NB4 (cell line): Measurements from ENCODE around the gene SMPD3.

Experiments
- DNase-seq: peaks from one replicate; pipeline ENCODE4 v3.0.0; 2010; ENCODE audit warnings: low read depth
- H3K4me3 ChIP-seq: one replicate; pipeline ENCODE4 v1.5.1; 2011; ENCODE audit warnings: mild to moderate bottlenecking, low read depth, low read length, moderate library complexity
- MYC ChIP-seq: IDR thresholded peaks from 2 replicates; pipeline ENCODE4 v1.6.1; 2011; ENCODE audit warnings: low read depth, low read length
- POLR2A ChIP-seq: IDR thresholded peaks from 2 replicates; pipeline ENCODE4 v1.6.1; 2011; ENCODE audit warnings: mild to moderate bottlenecking; ENCODE audit not compliant: insufficient read length; ENCODE audit errors: extremely low read depth
- TF ChIP-seq, protein P1 (sequence below): IDR thresholded peaks from 2 replicates; pipeline ENCODE4 v1.6.1; 2011; ENCODE audit warnings: low read depth, low read length
- TF ChIP-seq, protein P2 (sequence below): IDR thresholded peaks from one replicate; pipeline ENCODE4 v1.5.1; 2012; ENCODE audit warnings: low read depth, low read length

The SMPD3 gene

DNA sequence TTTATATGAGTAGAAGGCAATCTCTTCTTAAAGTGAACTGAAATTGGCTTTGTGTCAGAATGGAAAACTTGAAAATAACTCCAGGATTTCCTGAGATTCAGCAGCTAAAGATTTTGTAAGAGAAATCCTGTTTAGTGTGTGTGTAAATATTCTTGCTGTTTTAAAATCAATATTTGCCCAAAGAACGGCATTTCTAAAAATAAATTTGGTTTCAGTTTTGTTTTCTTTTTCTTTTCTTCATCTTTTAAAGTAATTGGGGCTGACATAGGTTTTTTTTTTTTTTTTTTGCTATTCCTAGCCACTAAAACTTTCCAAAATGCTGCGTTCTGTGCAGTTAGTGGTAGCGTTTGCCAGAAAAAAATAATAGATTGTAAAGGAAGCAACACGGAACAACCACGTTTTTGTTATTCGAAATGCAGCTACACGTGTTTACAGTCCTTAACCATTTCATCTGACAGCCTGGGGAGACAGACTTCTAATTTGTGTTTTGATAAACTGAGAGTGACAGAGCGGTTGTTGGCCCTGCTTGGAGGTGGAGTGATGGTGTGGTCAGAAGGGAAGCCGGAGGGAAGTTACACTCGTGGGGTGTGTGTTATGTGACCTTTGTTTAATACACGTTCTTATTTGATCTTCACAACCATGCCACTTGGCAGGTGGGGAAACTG, 21.6 kb upstream of the SMPD3 start:
- TF ChIP-seq MYC (peak; percentile 75), POLR2A (no peak)
- TF ChIP-seq, protein P1, sequence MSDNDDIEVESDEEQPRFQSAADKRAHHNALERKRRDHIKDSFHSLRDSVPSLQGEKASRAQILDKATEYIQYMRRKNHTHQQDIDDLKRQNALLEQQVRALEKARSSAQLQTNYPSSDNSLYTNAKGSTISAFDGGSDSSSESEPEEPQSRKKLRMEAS, result peak; percentile 84
- peak overlapping the region; percentile 48 for H3K4me3 ChIP-seq
- DNase-seq, result no peak

DNA sequence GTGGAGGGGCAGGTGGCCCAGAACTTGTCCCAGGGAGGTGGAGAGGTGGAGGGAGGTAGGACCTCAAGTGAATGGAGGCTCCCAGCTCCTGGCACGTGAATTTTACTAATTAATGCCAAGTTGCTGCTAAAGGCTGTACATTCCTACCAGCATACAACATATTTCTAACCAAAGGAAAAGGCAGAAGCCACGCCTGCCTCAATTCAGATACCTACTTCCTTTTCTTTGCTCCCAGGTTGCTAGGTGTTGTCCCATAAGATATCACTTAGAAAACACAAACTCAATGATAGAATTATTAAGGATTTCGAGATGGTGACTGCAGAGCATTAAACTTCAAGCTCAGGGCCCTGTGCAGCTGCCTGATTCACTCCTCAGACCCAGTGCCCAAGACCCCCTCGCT, 20.5 kb upstream of the SMPD3 start:
- TF ChIP-seq, protein P2, sequence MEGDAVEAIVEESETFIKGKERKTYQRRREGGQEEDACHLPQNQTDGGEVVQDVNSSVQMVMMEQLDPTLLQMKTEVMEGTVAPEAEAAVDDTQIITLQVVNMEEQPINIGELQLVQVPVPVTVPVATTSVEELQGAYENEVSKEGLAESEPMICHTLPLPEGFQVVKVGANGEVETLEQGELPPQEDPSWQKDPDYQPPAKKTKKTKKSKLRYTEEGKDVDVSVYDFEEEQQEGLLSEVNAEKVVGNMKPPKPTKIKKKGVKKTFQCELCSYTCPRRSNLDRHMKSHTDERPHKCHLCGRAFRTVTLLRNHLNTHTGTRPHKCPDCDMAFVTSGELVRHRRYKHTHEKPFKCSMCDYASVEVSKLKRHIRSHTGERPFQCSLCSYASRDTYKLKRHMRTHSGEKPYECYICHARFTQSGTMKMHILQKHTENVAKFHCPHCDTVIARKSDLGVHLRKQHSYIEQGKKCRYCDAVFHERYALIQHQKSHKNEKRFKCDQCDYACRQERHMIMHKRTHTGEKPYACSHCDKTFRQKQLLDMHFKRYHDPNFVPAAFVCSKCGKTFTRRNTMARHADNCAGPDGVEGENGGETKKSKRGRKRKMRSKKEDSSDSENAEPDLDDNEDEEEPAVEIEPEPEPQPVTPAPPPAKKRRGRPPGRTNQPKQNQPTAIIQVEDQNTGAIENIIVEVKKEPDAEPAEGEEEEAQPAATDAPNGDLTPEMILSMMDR, result no peak
- TF ChIP-seq POLR2A (no peak), MYC (no peak)
- TF ChIP-seq, protein P1, result no peak
- no peak for DNase-seq
- H3K4me3 ChIP-seq, result no peak overlapping the region

DNA sequence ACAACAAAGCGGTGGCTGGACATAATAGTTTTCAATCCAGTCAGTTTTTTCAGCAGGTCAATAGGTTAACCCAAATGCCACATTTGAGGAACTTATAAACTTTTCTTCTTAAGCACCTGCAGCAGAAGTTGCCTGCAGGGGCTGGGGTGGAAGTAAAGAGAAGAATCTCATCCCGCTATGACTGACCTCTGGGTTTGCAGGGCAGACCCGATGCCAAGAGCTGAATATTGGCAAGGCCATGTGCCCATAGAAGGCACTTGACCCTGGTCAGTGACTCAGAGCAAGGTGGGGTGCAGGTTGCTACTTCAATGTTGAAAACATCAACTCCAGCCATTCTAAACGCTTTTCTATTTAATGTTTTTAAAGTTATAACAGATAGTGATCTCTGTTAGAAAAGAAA, 17.9 kb upstream of the SMPD3 start:
- no peak for TF ChIP-seq POLR2A
- TF ChIP-seq MYC, result no peak
- TF ChIP-seq, protein P2, result no peak
- TF ChIP-seq, protein P1, result no peak
- peak; percentile 46 for DNase-seq
- H3K4me3 ChIP-seq, result no peak overlapping the region

DNA sequence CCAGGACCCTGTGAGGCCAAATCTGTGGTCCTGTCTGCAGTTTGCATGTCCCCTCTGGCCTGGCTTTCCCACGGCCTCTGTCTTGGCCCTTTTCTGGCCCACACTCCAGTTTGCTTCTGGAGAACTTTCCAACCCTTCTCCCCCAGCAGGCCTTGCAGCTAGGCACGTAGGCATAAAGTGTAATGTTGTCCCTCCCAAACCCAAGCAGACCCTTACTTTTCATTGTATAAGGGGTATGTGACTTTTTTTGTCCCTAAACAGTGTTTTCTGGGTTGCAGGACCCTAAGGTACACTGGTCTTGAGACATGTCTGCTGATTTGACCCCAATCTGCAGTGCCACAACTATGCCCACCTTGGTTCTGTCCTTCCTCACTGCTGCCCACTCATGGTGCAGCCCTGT, 15.6 kb upstream of the SMPD3 start:
- TF ChIP-seq, protein P2, result no peak
- TF ChIP-seq MYC (no peak), POLR2A (no peak)
- TF ChIP-seq, protein P1, result no peak
- DNase-seq, result no peak
- no peak overlapping the region for H3K4me3 ChIP-seq

DNA sequence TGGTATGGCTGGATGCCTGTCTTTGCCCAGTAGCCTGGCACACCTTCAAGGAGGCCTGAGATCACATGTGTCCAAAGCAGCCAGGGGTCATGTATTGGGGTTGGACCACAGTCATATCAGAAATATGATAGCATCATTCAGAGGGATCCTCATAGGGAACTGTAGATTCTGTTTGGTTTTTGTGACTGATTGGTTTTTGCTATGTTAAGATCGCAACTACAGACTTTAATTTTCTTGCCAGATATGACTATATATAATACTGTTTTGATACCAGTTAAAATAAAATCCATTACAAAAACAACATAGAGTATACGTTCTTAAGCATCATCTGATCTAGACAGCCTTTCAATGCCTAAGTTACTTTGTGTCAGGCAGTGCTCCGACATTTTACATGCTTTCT, 11.8 kb upstream of the SMPD3 start:
- TF ChIP-seq POLR2A (no peak), MYC (no peak)
- TF ChIP-seq, protein P2, result no peak
- TF ChIP-seq, protein P1, result no peak
- no peak for DNase-seq
- H3K4me3 ChIP-seq, result no peak overlapping the region

DNA sequence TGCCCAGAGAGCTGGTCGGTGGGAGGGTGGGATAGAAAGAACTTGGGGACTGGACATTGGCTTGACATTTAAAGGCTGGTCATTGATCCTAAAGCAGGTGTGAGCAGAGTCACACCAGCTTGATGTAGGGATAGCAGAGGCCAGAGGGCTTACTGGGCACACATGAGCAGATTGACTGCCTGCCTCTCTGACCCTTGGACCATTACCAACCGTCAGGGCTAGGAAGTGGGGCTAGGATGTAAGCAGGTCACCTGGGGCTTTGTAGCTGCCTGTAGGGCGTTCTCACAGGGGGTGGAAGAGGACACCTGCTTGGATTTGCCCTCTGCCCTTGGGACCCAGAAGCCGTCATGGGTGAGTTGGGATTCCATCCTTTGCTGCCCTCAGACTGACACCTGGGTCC, 11.1 kb upstream of the SMPD3 start:
- no peak for DNase-seq
- no peak overlapping the region for H3K4me3 ChIP-seq
- TF ChIP-seq POLR2A (no peak), MYC (no peak)
- TF ChIP-seq, protein P2, result no peak
- TF ChIP-seq, protein P1, result no peak
